Omental fat pad (tissue), 4 donors: Measurements from ENCODE around the gene KCNJ6. TPM values are rescaled to one million over a fixed set of nuclear protein-coding genes. Genes with fewer than 3 reads are reported as not detected.
"Not testable (repeated sequence)": the region's sequence is repeated elsewhere in the genome, so short reads cannot be mapped to it uniquely, and the experiment has no call there.

Source experiments
- ATAC-seq: fragments of 150-250 bp; one replicate; pipeline ENCODE4 v1.9.1; 2016; ENCODE audit warnings: mild to moderate bottlenecking, moderate library complexity; ENCODE audit not compliant: low FRiP score
- DNase-seq: peaks from one replicate; pipeline ENCODE4 v3.0.0-alpha.2; 2019; ENCODE audit warnings: low spot score
- total RNA-seq, 4 donors: library from RNA; depleted of rRNA; stranded (reverse); fragments of >200 nt; gene quantifications; one replicate each; pipeline ENCODE4 v1.1.0, GENCODE V29; 2016
- TF ChIP-seq, protein P1 (sequence below), 3 donors: fragments of 450-650 bp; IDR thresholded peaks; one replicate each; pipeline ENCODE4 v1.5.1; 2016 to 2017; ENCODE audit warnings: antibody characterized with exemption in 3 of 3, mild to moderate bottlenecking in 3 of 3, moderate library complexity in 2 of 3

KCNJ6 gene
- total RNA-seq, 4 donors from 2014 or later, result not detected

DNA sequence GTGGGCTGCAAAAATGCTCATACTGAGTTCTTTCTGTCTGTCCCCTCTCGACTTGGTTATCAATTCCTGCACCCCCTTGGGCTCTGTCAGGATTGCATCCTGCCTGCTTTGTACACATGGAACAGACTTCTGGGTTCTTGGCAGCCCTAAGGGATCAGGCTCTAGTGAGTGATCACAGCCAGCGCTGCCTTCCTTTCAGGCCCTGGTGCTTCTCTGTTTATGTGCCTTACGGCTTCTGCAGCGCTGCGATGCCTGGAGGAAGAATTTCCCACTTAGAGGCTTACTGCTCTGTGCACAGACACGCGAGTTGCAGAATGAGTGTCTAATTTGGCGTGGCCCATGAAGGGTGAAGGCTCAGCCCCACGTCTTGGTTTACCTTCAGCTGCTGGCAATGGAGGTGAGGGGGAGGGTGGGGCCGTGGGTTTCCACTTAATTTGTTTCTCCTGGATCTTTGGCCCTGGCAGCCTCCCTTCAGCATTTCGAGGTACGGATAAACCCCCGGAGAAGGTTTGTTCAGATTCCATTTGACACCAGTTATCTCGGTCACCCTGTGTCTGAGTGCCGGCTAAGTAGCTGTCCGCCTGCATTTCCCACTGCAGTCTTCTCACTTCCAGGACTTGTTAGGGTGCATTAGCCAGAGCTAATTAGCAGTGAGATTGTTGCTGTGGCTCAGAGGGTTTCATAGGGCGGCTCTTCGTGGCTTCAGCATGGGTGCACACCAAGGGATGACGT, 322.4 kb downstream of the KCNJ6 start:
- ATAC-seq, result no peak
- DNase-seq, result no peak
- TF ChIP-seq, protein P1, sequence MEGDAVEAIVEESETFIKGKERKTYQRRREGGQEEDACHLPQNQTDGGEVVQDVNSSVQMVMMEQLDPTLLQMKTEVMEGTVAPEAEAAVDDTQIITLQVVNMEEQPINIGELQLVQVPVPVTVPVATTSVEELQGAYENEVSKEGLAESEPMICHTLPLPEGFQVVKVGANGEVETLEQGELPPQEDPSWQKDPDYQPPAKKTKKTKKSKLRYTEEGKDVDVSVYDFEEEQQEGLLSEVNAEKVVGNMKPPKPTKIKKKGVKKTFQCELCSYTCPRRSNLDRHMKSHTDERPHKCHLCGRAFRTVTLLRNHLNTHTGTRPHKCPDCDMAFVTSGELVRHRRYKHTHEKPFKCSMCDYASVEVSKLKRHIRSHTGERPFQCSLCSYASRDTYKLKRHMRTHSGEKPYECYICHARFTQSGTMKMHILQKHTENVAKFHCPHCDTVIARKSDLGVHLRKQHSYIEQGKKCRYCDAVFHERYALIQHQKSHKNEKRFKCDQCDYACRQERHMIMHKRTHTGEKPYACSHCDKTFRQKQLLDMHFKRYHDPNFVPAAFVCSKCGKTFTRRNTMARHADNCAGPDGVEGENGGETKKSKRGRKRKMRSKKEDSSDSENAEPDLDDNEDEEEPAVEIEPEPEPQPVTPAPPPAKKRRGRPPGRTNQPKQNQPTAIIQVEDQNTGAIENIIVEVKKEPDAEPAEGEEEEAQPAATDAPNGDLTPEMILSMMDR (IDR thresholded peaks at IDR 0.05), result no peak

DNA sequence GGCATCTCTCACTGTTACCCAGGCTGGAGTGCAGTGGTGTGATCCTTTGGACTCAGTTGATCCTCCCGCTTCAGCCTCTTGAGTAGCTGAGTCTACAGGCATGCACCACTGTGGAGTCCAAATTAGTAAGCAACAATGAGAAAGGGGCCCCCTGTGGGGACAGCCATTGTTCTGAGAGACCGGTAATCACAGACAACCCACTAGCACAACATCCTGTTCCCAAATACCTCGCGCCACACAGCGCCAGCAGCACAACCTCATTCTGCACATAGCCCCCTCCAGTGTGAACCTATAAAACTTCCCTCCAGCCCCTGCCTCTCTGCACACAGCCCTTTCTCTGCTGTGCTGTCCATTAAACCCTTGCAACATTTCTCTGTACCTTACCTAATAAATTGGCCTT, 323.2 kb downstream of the KCNJ6 start:
- ATAC-seq (no peak), DNase-seq (no peak)
- TF ChIP-seq, protein P1 (IDR thresholded peaks at IDR 0.05), result no peak

DNA sequence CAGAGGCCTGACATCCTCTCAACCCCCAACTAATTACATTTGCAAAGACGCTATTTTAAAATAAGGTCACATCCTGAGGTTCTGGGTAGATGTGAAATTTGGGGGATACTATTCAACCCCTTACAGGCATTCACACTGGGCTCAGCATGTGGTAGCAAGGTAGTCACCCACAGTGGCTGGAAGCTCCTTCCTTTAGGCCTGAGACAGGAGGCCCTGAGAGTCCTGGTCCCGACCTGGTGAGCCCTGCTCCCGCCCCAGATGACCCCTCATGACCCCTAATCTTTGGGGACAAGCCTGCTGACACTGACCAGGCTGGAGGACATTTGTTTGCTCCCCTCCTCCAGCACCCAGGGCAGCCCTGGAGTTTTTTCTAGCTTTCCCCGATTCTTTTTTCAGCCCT, 323.8 kb downstream of the KCNJ6 start:
- ATAC-seq (no peak), DNase-seq (no peak)
- TF ChIP-seq, protein P1 (IDR thresholded peaks at IDR 0.05), result no peak

DNA sequence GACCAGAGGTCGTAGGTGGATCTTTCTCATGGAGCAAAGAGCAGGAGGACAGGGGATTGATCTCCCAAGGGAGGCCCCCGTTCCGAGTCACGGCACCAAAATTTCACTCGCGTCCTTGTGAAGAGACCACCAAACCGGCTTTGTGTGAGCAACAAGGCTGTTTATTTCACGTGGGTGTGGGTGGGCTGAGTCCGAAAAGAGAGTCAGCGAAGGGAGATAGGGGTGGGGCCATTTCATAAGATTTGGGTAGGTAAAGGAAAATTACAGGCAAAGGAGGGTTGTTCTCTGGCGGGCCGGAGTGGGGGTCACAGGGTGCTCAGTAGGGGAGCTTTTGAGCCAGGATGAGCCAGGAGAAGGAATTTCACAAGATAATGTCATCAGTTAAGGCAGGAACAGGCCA, 324.3 kb downstream of the KCNJ6 start:
- not testable (repeated sequence) for DNase-seq, ATAC-seq

DNA sequence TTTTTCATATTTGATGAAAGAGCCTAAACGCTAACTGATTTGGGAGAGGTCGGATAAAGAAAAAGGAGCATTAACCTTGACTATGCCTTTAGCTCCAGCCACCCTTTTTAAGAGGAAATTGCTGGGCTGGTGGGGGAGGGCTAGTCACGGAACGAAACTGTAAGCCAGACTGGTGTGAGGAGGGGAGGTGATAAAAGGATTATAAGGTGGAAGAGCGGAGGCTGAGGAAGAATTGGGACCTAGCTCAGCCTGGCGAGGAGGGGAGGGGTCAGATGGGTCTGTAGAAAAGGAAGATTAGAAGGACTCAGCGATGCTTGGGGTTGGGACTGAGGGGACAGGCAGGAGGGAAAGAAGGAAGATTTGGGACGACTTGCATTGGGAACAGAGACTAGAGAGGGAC, 325.4 kb downstream of the KCNJ6 start:
- DNase-seq, ATAC-seq: not testable (repeated sequence)

DNA sequence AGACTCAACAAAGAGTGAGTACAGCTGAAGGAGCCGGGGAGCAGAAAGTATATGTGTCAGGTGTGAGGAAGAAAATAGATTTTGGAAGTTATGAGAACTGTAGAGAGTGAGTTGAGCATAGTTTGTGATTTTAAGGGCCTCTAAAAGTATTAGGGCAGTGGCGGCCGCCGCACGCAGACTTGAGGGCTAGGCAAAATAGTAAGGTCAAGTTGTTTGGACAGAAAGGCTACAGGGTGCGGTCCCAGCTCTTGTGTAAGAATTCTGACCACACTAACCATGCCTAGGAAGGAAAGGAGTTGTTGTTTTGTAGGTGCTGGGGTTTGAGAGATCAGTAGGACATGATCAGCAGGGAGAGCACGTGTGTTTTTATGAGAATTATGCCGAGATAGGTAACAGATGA, 327.6 kb downstream of the KCNJ6 start:
- ATAC-seq, DNase-seq: not testable (repeated sequence)

DNA sequence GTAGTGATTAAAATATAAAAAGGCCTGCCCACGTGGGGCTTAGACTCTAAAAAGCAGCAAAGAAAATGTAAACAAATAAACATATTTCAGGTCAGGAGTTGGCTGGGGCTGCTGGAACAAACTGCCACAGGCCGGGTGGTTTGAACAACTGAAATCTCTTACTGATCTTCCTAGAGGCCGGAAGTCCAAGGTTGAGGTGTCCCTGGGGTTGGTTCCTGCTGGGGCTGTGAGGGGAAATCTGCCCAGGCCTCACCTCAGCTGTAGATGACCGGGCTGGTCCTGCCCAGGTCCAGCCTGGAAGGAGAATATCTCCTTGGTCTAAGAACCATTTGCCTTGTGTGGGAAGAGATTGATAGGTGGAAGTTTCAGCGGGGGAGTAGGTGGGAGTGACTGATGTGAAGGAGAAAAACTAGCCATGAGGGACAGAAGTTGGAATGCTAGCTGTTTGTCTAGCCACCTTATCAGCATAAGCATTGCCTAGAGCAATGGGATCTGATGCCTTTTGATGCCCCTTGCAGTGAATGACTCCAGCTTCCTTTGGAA, 328.6 kb downstream of the KCNJ6 start:
- no peak for DNase-seq
- ATAC-seq, result no peak
- TF ChIP-seq, protein P1 (IDR thresholded peaks at IDR 0.05), result no peak

DNA sequence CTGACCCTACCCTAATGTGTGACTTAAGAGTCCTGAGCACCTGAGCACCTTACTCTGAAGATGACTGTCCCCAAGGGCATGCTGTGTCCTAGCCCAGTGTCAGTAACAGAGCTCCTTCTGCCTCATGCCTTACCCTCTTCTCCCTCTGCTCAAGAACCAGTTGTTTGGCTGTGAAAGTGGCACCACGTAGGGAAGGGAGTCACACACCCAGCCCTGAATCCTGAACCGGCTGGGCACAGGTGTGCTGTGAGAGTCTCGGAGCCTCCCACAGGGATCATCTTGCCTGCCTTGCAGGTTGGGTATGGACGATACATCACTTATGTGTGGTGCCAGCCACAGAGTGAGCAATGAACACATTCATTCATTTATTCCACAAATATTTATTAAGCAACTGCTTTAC, 329.1 kb downstream of the KCNJ6 start:
- TF ChIP-seq, protein P1 (IDR thresholded peaks at IDR 0.05), result no peak
- no peak for DNase-seq
- no peak for ATAC-seq
